ENCODE measurements around the gene PLA2G4A.

The PLA2G4A gene

GRCh38 chr1:186839041-186839400, 10.3 kb downstream of the PLA2G4A start:
- TF ChIP-seq CTCF (IDR thresholded peaks at IDR 0.05; ENCODE audit: control insufficient read depth, extremely low read depth, insufficient read depth): no peak
- DNase-seq (ENCODE audit: low read depth): no peak
- no peak overlapping the region for H3K4me3 ChIP-seq (ENCODE audit: low read depth, low read length)

GRCh38 chr1:186841599-186841998, 12.8 kb downstream of the PLA2G4A start:
- no peak overlapping the region for H3K4me3 ChIP-seq (ENCODE audit: low read depth, low read length)
- DNase-seq (ENCODE audit: low read depth): peak; percentile 25
- no peak for TF ChIP-seq CTCF (IDR thresholded peaks at IDR 0.05; ENCODE audit: control insufficient read depth, extremely low read depth, insufficient read depth)

- no peak for TF ChIP-seq CTCF (IDR thresholded peaks at IDR 0.05; ENCODE audit: control insufficient read depth, extremely low read depth, insufficient read depth)
- H3K4me3 ChIP-seq (ENCODE audit: low read depth, low read length): no peak overlapping the region
- DNase-seq (ENCODE audit: low read depth): no peak
Measured at GRCh38 chr1:186842547-186842946, 13.8 kb downstream of the PLA2G4A start.

GRCh38 chr1:186843226-186843625, 14.5 kb downstream of the PLA2G4A start:
- H3K4me3 ChIP-seq (ENCODE audit: low read depth, low read length): no peak overlapping the region
- DNase-seq (ENCODE audit: low read depth): no peak
- no peak for TF ChIP-seq CTCF (IDR thresholded peaks at IDR 0.05; ENCODE audit: control insufficient read depth, extremely low read depth, insufficient read depth)

DNA sequence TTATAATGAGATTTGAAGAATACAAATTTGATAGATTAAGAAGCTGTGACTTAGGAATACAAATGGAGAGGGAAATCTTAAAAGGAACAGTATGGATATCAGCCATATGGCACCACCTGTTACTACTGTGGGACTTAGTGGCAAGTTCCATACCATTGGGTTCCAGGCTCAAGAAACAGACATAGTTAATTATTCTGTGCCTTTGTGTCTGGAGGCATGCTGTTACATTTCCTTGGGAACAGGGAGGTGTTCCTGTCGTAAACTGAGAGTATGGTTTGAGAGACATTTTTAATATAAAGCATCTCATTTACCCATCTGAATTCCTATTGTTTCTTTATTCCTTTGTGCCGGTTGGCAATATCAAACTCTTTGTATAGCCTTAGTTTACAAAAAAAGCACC, 15.2 kb downstream of the PLA2G4A start:
- DNase-seq (ENCODE audit: low read depth): no peak
- H3K4me3 ChIP-seq (ENCODE audit: low read depth, low read length): no peak overlapping the region
- TF ChIP-seq CTCF (IDR thresholded peaks at IDR 0.05; ENCODE audit: control insufficient read depth, extremely low read depth, insufficient read depth): no peak

DNA sequence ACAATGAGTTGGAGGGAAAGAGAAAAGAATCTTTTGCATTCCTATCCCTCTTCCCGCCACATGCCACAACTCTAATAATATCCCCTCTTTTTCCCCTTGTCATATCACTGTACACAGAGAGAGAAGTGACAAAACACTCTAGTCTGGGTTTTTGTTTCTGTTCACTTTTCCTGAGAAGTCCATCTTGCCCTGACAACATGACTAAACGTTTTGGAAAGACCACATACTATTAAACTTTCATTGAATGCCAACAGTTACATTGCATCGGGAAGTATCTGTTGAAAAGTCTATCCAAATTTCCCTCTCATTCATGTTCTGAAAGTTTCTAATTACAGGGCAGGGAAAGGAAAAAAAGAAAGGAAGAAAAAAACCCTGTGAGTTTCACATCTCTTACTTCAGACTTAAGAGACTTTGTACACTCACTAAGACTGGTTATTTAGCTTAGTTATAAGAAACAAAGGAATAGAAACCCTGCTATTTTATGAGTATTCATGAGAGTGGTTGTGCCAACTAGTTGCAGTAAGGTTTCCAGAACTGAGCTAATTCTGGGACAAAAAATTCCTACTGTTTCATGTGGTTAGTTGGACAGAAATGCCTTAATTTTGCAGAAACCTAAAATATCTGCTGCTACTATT, 16.9 kb downstream of the PLA2G4A start:
- TF ChIP-seq CTCF (IDR thresholded peaks at IDR 0.05; ENCODE audit: control insufficient read depth, extremely low read depth, insufficient read depth): no peak
- H3K4me3 ChIP-seq (ENCODE audit: low read depth, low read length): no peak overlapping the region
- no peak for DNase-seq (ENCODE audit: low read depth)

GRCh38 chr1:186848509-186849130, 19.9 kb downstream of the PLA2G4A start:
- TF ChIP-seq CTCF (IDR thresholded peaks at IDR 0.05; ENCODE audit: control insufficient read depth, extremely low read depth, insufficient read depth): no peak
- DNase-seq (ENCODE audit: low read depth): no peak
- no peak overlapping the region for H3K4me3 ChIP-seq (ENCODE audit: low read depth, low read length)

All from LNCaP clone FGC (cell line).